ENCODE measurements around the gene ITIH1. TPM values are rescaled to one million over a fixed set of nuclear protein-coding genes. Genes with fewer than 3 reads are reported as not detected.

ITIH1 gene, protein sequence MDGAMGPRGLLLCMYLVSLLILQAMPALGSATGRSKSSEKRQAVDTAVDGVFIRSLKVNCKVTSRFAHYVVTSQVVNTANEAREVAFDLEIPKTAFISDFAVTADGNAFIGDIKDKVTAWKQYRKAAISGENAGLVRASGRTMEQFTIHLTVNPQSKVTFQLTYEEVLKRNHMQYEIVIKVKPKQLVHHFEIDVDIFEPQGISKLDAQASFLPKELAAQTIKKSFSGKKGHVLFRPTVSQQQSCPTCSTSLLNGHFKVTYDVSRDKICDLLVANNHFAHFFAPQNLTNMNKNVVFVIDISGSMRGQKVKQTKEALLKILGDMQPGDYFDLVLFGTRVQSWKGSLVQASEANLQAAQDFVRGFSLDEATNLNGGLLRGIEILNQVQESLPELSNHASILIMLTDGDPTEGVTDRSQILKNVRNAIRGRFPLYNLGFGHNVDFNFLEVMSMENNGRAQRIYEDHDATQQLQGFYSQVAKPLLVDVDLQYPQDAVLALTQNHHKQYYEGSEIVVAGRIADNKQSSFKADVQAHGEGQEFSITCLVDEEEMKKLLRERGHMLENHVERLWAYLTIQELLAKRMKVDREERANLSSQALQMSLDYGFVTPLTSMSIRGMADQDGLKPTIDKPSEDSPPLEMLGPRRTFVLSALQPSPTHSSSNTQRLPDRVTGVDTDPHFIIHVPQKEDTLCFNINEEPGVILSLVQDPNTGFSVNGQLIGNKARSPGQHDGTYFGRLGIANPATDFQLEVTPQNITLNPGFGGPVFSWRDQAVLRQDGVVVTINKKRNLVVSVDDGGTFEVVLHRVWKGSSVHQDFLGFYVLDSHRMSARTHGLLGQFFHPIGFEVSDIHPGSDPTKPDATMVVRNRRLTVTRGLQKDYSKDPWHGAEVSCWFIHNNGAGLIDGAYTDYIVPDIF
- polyA plus RNA-seq (2012; ENCODE audit: insufficient read length, low read depth): not detected

DNA sequence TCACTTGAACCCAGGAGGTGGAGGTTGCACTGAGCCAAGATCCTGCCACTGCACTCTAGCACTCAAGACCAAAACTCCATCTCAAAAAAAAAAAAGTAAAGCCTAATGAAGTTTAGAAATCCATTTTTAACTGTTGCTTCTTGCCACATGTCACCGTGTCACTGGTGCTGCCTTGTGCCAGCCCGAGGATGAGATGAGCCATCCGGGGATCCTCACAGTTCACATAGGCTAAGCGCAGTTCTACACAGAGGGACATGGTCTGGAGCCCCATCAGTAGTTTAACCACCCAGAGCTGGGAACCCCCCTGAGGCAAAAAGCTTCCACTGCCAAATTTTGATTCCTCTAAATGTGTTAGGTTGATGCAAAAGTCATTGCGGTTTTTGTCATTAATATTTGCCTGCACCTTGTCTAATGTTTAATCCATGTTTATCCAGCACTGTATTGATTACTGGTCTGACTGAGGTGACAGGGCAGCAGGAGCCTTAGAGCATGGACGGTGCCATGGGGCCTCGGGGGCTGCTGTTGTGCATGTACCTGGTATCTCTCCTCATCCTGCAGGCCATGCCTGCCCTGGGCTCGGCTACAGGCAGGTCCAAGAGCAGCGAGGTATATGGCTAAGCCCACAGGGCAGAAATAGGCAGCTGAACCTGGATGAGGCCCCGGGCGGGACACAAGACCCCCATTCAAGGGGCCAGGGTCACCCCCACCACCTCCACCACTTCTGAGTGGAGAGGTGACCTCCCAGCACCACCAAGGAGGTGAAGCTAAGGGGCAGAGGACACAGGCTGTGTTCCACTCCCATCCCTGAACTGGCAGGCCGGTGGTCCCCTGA, at the start of gene ITIH1:
Gene ITIH1 (plus strand): TSS at position 473 of the 832 bp plus-strand sequence. CDS start 17 bp downstream, at position 490.
- TF ChIP-seq TAF1 (IDR thresholded peaks at IDR 0.05; ENCODE audit: borderline replicate concordance, insufficient read depth, low read length): no peak
- no peak for TF ChIP-seq POLR2AphosphoS5 (IDR thresholded peaks at IDR 0.05; ENCODE audit: low read depth, low read length)
- no peak for TF ChIP-seq FOXP2 (optimal IDR thresholded peaks at IDR 0.05; ENCODE audit: borderline replicate concordance, extremely low read depth, extremely low read length, insufficient read depth)
- TF ChIP-seq, protein P1, sequence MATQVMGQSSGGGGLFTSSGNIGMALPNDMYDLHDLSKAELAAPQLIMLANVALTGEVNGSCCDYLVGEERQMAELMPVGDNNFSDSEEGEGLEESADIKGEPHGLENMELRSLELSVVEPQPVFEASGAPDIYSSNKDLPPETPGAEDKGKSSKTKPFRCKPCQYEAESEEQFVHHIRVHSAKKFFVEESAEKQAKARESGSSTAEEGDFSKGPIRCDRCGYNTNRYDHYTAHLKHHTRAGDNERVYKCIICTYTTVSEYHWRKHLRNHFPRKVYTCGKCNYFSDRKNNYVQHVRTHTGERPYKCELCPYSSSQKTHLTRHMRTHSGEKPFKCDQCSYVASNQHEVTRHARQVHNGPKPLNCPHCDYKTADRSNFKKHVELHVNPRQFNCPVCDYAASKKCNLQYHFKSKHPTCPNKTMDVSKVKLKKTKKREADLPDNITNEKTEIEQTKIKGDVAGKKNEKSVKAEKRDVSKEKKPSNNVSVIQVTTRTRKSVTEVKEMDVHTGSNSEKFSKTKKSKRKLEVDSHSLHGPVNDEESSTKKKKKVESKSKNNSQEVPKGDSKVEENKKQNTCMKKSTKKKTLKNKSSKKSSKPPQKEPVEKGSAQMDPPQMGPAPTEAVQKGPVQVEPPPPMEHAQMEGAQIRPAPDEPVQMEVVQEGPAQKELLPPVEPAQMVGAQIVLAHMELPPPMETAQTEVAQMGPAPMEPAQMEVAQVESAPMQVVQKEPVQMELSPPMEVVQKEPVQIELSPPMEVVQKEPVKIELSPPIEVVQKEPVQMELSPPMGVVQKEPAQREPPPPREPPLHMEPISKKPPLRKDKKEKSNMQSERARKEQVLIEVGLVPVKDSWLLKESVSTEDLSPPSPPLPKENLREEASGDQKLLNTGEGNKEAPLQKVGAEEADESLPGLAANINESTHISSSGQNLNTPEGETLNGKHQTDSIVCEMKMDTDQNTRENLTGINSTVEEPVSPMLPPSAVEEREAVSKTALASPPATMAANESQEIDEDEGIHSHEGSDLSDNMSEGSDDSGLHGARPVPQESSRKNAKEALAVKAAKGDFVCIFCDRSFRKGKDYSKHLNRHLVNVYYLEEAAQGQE (IDR thresholded peaks at IDR 0.05; ENCODE audit: insufficient read depth in 1 of 2, low read depth in 2 of 2, low read length in 2 of 2): no peak
- no peak for TF ChIP-seq SIN3A (IDR thresholded peaks at IDR 0.05; ENCODE audit: borderline replicate concordance, insufficient read depth, low read length)

DNA sequence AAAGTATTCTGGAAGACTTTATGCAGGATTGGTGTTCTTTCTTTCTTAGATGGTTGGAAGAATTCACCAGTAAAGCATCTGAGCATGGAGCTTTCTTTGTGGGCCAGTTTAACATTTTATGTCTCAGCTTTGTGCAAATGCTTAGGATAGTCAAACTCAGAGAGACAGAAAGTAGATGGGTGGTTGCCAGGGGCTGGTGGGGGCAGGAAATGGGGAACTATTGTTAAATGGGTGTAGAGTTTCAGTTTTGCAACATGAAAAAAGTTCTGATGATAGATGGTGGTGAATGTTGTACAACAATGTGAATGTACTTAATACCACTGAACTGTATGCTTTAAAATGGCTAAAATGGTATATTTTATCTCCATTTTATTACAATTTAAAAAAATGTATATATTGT, 46.7 kb upstream of the ITIH1 start:
- TF ChIP-seq FOXP2 (optimal IDR thresholded peaks at IDR 0.05; ENCODE audit: borderline replicate concordance, extremely low read depth, extremely low read length, insufficient read depth) (no peak), TAF1 (IDR thresholded peaks at IDR 0.05; ENCODE audit: borderline replicate concordance, insufficient read depth, low read length) (no peak), POLR2AphosphoS5 (IDR thresholded peaks at IDR 0.05; ENCODE audit: low read depth, low read length) (no peak), SIN3A (IDR thresholded peaks at IDR 0.05; ENCODE audit: borderline replicate concordance, insufficient read depth, low read length) (no peak)
- TF ChIP-seq, protein P1 (IDR thresholded peaks at IDR 0.05; ENCODE audit: insufficient read depth in 1 of 2, low read depth in 2 of 2, low read length in 2 of 2): no peak

- no peak for TF ChIP-seq FOXP2 (optimal IDR thresholded peaks at IDR 0.05; ENCODE audit: borderline replicate concordance, extremely low read depth, extremely low read length, insufficient read depth)
- no peak for TF ChIP-seq TAF1 (IDR thresholded peaks at IDR 0.05; ENCODE audit: borderline replicate concordance, insufficient read depth, low read length)
- TF ChIP-seq SIN3A (IDR thresholded peaks at IDR 0.05; ENCODE audit: borderline replicate concordance, insufficient read depth, low read length): no peak
- no peak for TF ChIP-seq POLR2AphosphoS5 (IDR thresholded peaks at IDR 0.05; ENCODE audit: low read depth, low read length)
- TF ChIP-seq, protein P1 (IDR thresholded peaks at IDR 0.05; ENCODE audit: insufficient read depth in 1 of 2, low read depth in 2 of 2, low read length in 2 of 2): no peak
Observed at GRCh38 chr3:52731590-52731989, 45.8 kb upstream of the ITIH1 start.

DNA sequence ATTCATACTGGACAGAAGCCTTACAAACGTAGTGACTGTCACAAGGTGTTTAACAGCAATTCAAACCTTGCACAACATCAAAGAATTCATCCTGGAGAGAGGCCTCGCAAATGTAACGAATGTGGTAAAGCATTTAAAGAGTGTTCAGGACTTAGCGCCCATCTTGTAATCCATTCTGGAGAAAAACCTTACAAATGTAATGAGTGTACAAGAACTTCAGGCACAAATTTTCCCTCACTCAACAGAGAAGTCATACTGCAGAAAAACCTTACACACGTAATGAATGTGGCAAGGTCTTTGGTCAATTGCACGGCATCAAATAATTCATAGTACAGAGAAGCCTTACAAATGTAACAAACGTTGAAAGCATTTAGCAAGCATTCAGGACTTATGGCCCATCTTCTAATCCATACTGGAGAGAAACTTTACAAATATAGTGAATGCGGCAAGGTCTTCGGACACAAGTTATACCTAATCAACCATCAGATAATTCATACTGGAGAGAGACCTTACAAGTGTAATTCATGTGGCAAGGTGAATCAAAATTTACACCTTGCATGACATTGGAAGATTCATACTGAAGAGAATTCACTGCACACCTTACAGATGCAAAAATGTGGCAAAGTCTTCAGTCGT, 44.0 kb upstream of the ITIH1 start:
- TF ChIP-seq SIN3A (IDR thresholded peaks at IDR 0.05; ENCODE audit: borderline replicate concordance, insufficient read depth, low read length): no peak
- TF ChIP-seq, protein P1 (IDR thresholded peaks at IDR 0.05; ENCODE audit: insufficient read depth in 1 of 2, low read depth in 2 of 2, low read length in 2 of 2): no peak
